Measurements from ENCODE around the gene CLEC20A. TPM values are rescaled to one million over a fixed set of nuclear protein-coding genes. Genes with fewer than 3 reads are reported as not detected.
A peak's percentile ranks its signal among the peaks of the same experiment; 100 is the strongest.

CLEC20A gene
- total RNA-seq, 1 donor from 2014 or later = not detected

- DNase-seq (ENCODE audit: extremely low spot score in 2 of 2) = peak; percentile 83 to 91
- H3K4me3 ChIP-seq = peak overlapping the region; percentile 62 to 93
- no peaks in the 10 kb centered on the region for H3K9me3 ChIP-seq
- H3K4me1 ChIP-seq = peaks cover 53% of the 10 kb centered on the region
- no peaks in the 10 kb centered on the region for H3K27me3 ChIP-seq
- H3K36me3 ChIP-seq = no peaks in the 10 kb centered on the region
- H3K27ac ChIP-seq = peak overlapping the region; percentile 86
- intact Hi-C loops (cut with DNase I) = loop anchor here (2.0 to 5.0 kb wide), 2 partner anchors 211 to 825 kb away; partner anchors contain the start of gene AXDND1
- TF ChIP-seq POLR2AphosphoS5 (IDR thresholded peaks at IDR 0.05; ENCODE audit: insufficient read depth in 1 of 2, low read depth in 1 of 2) (no peak), CTCF (IDR thresholded peaks at IDR 0.05) (no peak), POLR2A (IDR thresholded peaks at IDR 0.05) (no peak)
These were observed 45.2 kb upstream of the CLEC20A start for GRCh38 chr1:178541829-178542553.

GRCh38 chr1:178541379-178541778 lies 44.6 kb upstream of the CLEC20A start:
- Histone ChIP-seq H3K27ac (peak overlapping the region; percentile 86), H3K27me3 (no peaks in the 10 kb centered on the region), H3K4me1 (peaks cover 58% of the 10 kb centered on the region), H3K4me3 (peak overlapping the region in 1 of 2 donors; percentile 93), H3K9me3 (no peaks in the 10 kb centered on the region), H3K36me3 (no peaks in the 10 kb centered on the region)
- intact Hi-C loops (cut with DNase I) = loop anchor here (5.0 kb wide), 1 partner anchor 826 kb away; the partner anchor contains the start of gene AXDND1
- peak; percentile 70 to 83 for DNase-seq (ENCODE audit: extremely low spot score in 2 of 2)
- TF ChIP-seq POLR2AphosphoS5 (IDR thresholded peaks at IDR 0.05; ENCODE audit: insufficient read depth in 1 of 2, low read depth in 1 of 2) (no peak), POLR2A (IDR thresholded peaks at IDR 0.05) (no peak), CTCF (IDR thresholded peaks at IDR 0.05) (no peak)

- DNase-seq (ENCODE audit: extremely low spot score in 2 of 2) = peak; percentile 56 to 84
- no peak overlapping the region for H3K4me3 ChIP-seq
- H3K9me3 ChIP-seq = no peaks in the 10 kb centered on the region
- intact Hi-C loops (cut with DNase I) = loop anchor here (5.0 kb wide), 1 partner anchor 827 kb away; the partner anchor contains the start of gene AXDND1
- H3K36me3 ChIP-seq = no peaks in the 10 kb centered on the region
- TF ChIP-seq POLR2AphosphoS5 (IDR thresholded peaks at IDR 0.05; ENCODE audit: insufficient read depth in 1 of 2, low read depth in 1 of 2) = no peak
- no peak for TF ChIP-seq POLR2A (IDR thresholded peaks at IDR 0.05)
- TF ChIP-seq CTCF (IDR thresholded peaks at IDR 0.05) = no peak
- no peaks in the 10 kb centered on the region for H3K27me3 ChIP-seq
- peaks cover 56% of the 10 kb centered on the region for H3K4me1 ChIP-seq
- H3K27ac ChIP-seq = no peak overlapping the region
These were observed 43.9 kb upstream of the CLEC20A start for GRCh38 chr1:178540646-178541045.

- H3K4me1 ChIP-seq = peaks cover 52% of the 10 kb centered on the region
- intact Hi-C loops (cut with DNase I) = loop anchor here (5.0 kb wide), 1 partner anchor 827 kb away; the partner anchor contains the start of gene AXDND1
These were observed 43.4 kb upstream of the CLEC20A start for GRCh38 chr1:178540204-178540603.

More at GRCh38 chr1:178540204-178540603, 43.4 kb upstream of the CLEC20A start:
- Histone ChIP-seq H3K27ac (no peak overlapping the region), H3K4me3 (no peak overlapping the region), H3K27me3 (no peaks in the 10 kb centered on the region), H3K9me3 (no peaks in the 10 kb centered on the region), H3K36me3 (no peaks in the 10 kb centered on the region)
- peak in 1 of 2 donors; percentile 43 for DNase-seq (ENCODE audit: extremely low spot score in 2 of 2)
- TF ChIP-seq CTCF (IDR thresholded peaks at IDR 0.05) (no peak), POLR2AphosphoS5 (IDR thresholded peaks at IDR 0.05; ENCODE audit: insufficient read depth in 1 of 2, low read depth in 1 of 2) (no peak), POLR2A (IDR thresholded peaks at IDR 0.05) (no peak)
